Neural cell (in vitro differentiated cells): ENCODE measurements around the gene CCDC106.

Experiments used
- MXI1 ChIP-seq: fragments of 450-650 bp; conservative IDR thresholded peaks from 2 replicates; pipeline ENCODE4 v1.6.1; 2014; ENCODE audit warnings: antibody characterized with exemption, mild to moderate bottlenecking; ENCODE audit not compliant: poor library complexity, severe bottlenecking
- POLR2AphosphoS5 ChIP-seq: IDR thresholded peaks from 2 replicates; pipeline ENCODE4 v1.6.1; 2012
- RAD21 ChIP-seq: fragments of 450-650 bp; conservative IDR thresholded peaks from 2 replicates; pipeline ENCODE4 v1.6.1; 2014; ENCODE audit warnings: antibody characterized with exemption, mild to moderate bottlenecking, moderate library complexity
- TAF1 ChIP-seq: IDR thresholded peaks from 2 replicates; pipeline ENCODE4 v1.6.1; 2012; ENCODE audit warnings: low read depth
- TF ChIP-seq, protein P1 (sequence below): fragments of 450-650 bp; IDR thresholded peaks from 2 replicates; pipeline ENCODE4 v1.5.1; 2014; ENCODE audit warnings: antibody characterized with exemption, mild to moderate bottlenecking, moderate library complexity; ENCODE audit not compliant: poor library complexity, severe bottlenecking
- TF ChIP-seq, protein P2 (sequence below): IDR thresholded peaks from 2 replicates; pipeline ENCODE4 v1.6.1; 2012; ENCODE audit warnings: borderline replicate concordance

DNA sequence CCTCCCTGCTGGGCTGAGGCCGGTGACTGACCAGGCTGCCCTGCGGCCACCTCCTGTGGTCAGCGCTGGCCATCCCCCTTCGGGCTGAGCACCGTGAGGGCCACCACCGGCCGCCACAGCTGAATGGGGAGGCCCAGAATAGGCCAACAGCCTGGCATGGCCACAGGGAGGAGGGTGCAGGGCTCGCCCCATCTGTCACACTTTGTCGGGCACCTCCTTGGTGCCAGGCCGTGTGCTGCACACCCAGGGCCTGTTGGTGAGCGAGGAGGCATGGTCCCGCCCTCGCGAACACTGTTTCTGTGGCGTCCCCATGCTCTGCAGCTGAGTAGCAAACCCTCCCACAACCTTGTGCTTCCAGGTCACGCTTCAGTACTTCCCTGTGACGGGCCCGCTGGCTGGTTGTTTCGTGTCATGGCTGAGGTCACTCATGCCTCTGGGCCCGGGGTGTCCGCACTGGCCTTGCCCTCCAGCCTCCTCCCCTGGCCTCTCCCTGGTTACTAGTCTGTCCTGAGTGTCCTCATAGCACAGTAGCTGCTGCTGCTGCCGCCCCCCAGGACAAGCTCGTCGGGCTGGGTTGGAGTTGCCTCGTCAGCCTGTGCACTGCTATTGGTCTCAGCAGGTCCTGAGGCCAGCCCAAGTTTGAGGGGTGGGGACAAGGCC, 42.2 kb downstream of the CCDC106 start:
- TF ChIP-seq POLR2AphosphoS5 (no peak), TAF1 (no peak), RAD21 (no peak), MXI1 (no peak)
- TF ChIP-seq, protein P1, sequence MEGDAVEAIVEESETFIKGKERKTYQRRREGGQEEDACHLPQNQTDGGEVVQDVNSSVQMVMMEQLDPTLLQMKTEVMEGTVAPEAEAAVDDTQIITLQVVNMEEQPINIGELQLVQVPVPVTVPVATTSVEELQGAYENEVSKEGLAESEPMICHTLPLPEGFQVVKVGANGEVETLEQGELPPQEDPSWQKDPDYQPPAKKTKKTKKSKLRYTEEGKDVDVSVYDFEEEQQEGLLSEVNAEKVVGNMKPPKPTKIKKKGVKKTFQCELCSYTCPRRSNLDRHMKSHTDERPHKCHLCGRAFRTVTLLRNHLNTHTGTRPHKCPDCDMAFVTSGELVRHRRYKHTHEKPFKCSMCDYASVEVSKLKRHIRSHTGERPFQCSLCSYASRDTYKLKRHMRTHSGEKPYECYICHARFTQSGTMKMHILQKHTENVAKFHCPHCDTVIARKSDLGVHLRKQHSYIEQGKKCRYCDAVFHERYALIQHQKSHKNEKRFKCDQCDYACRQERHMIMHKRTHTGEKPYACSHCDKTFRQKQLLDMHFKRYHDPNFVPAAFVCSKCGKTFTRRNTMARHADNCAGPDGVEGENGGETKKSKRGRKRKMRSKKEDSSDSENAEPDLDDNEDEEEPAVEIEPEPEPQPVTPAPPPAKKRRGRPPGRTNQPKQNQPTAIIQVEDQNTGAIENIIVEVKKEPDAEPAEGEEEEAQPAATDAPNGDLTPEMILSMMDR: no peak
- TF ChIP-seq, protein P2, sequence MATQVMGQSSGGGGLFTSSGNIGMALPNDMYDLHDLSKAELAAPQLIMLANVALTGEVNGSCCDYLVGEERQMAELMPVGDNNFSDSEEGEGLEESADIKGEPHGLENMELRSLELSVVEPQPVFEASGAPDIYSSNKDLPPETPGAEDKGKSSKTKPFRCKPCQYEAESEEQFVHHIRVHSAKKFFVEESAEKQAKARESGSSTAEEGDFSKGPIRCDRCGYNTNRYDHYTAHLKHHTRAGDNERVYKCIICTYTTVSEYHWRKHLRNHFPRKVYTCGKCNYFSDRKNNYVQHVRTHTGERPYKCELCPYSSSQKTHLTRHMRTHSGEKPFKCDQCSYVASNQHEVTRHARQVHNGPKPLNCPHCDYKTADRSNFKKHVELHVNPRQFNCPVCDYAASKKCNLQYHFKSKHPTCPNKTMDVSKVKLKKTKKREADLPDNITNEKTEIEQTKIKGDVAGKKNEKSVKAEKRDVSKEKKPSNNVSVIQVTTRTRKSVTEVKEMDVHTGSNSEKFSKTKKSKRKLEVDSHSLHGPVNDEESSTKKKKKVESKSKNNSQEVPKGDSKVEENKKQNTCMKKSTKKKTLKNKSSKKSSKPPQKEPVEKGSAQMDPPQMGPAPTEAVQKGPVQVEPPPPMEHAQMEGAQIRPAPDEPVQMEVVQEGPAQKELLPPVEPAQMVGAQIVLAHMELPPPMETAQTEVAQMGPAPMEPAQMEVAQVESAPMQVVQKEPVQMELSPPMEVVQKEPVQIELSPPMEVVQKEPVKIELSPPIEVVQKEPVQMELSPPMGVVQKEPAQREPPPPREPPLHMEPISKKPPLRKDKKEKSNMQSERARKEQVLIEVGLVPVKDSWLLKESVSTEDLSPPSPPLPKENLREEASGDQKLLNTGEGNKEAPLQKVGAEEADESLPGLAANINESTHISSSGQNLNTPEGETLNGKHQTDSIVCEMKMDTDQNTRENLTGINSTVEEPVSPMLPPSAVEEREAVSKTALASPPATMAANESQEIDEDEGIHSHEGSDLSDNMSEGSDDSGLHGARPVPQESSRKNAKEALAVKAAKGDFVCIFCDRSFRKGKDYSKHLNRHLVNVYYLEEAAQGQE: no peak
